Measurements from ENCODE around the gene AXDND1.

The AXDND1 gene

GRCh38 chr1:179591592-179592580, 226.1 kb downstream of the AXDND1 start, which contains the start of gene TDRD5:
Gene TDRD5, plus strand, starts transcription at chr1:179591832. Its CDS starts 784 bp downstream, at chr1:179592616.
- FAIRE-seq: no peak
- no peak for DNase-seq (ENCODE audit: insufficient read length, low spot score)
- TF ChIP-seq CTCF (IDR thresholded peaks at IDR 0.05; ENCODE audit: insufficient read depth, missing control alignments): no peak

- DNase-seq (ENCODE audit: insufficient read length, low spot score) (no peak), FAIRE-seq (no peak)
- no peak for TF ChIP-seq CTCF (IDR thresholded peaks at IDR 0.05; ENCODE audit: insufficient read depth, missing control alignments)
These were observed 232.9 kb downstream of the AXDND1 start for GRCh38 chr1:179598631-179599030.

GRCh38 chr1:179599623-179600249, 234.0 kb downstream of the AXDND1 start:
- DNase-seq (ENCODE audit: insufficient read length, low spot score): no peak
- peak; percentile 58 for TF ChIP-seq CTCF (IDR thresholded peaks at IDR 0.05; ENCODE audit: insufficient read depth, missing control alignments)
- peak; percentile 91 for FAIRE-seq

- no peak for FAIRE-seq
- TF ChIP-seq CTCF (IDR thresholded peaks at IDR 0.05; ENCODE audit: insufficient read depth, missing control alignments): no peak
- DNase-seq (ENCODE audit: insufficient read length, low spot score): no peak
These were observed 235.3 kb downstream of the AXDND1 start for GRCh38 chr1:179601093-179601492.
